Stimulated activated CD4-positive, alpha-beta T cell treated with anti-CD3 and anti-CD28 coated beads, Interleukin-1b, Interleukin-23, amount 100 ng/mL, for 4 hours (primary cell): Measurements from ENCODE around the gene BPHL.
"Not testable (repeated sequence)": the region's sequence is repeated elsewhere in the genome, so short reads cannot be mapped to it uniquely, and the experiment has no call there.

Experiments used
- DNase-seq, 2 donors: peaks; one replicate each; pipeline ENCODE4 v3.0.0-alpha.2; 2020; ENCODE audit warnings: low read depth in 2 of 2

The BPHL gene

GRCh38 chr6:3156184-3157130 is 37.9 kb downstream of the BPHL start:
- DNase-seq, result peak in 1 of 2 donors; percentile 15

- DNase-seq, result peak; percentile 89 to 90
These were observed 38.8 kb downstream of the BPHL start, which contains the start of gene TUBB2A for GRCh38 chr6:3157131-3157933. TSS of gene TUBB2A (minus strand) at chr6:3157544. CDS start at chr6:3157463, 81 bp downstream.

GRCh38 chr6:3159805-3160781 is 41.6 kb downstream of the BPHL start:
- DNase-seq, result peak; percentile 50 to 58

GRCh38 chr6:3162067-3162497 is 43.6 kb downstream of the BPHL start:
- DNase-seq, result no peak

GRCh38 chr6:3162565-3163247 is 44.2 kb downstream of the BPHL start:
- peak in 1 of 2 donors; percentile 47 for DNase-seq

- no peak for DNase-seq
These were observed 44.7 kb downstream of the BPHL start for GRCh38 chr6:3163248-3163594.

GRCh38 chr6:3164388-3164787 is 45.9 kb downstream of the BPHL start:
- no peak for DNase-seq

- DNase-seq, result no peak
These were observed 47.4 kb downstream of the BPHL start for GRCh38 chr6:3165631-3166534.

GRCh38 chr6:3166535-3167225 is 48.2 kb downstream of the BPHL start:
- not testable (repeated sequence) for DNase-seq

- DNase-seq, result not testable (repeated sequence)
These were observed 49.5 kb downstream of the BPHL start for GRCh38 chr6:3168046-3168445.

GRCh38 chr6:3170676-3171075 is 52.2 kb downstream of the BPHL start:
- DNase-seq, result not testable (repeated sequence)

- DNase-seq, result not testable (repeated sequence)
These were observed 53.0 kb downstream of the BPHL start for GRCh38 chr6:3171313-3172175.

GRCh38 chr6:3172789-3173188 is 54.3 kb downstream of the BPHL start:
- not testable (repeated sequence) for DNase-seq

GRCh38 chr6:3173636-3174089 is 55.2 kb downstream of the BPHL start:
- not testable (repeated sequence) for DNase-seq

- DNase-seq, result no peak
These were observed 57.3 kb downstream of the BPHL start for GRCh38 chr6:3175715-3176402.

- no peak for DNase-seq
These were observed 58.2 kb downstream of the BPHL start for GRCh38 chr6:3176562-3177355.
